OCI-LY3 (cell line): ENCODE measurements around the gene MIB2.

Experiments
- H2AFZ ChIP-seq: fragments of 200-600, 300-600 bp; shearing (Covaris generic); 2 replicates; pipeline ENCODE4 v1.6.0; 2014; ENCODE audit warnings: antibody characterized with exemption, low read depth, low read length
- H3K27ac ChIP-seq: fragments of 200-600, 300-600 bp; sonication (generic); 2 replicates; pipeline ENCODE4 v1.5.1; 2014; ENCODE audit warnings: mild to moderate bottlenecking, low read length, moderate library complexity, mixed read lengths
- H3K27me3 ChIP-seq: fragments of 200-600, 300-600 bp; sonication (generic); 2 replicates; pipeline ENCODE4 v1.6.1; 2014; ENCODE audit warnings: low read depth, low read length, mixed read lengths
- H3K36me3 ChIP-seq: fragments of 200-600, 300-600 bp; sonication (generic); replicated peaks from 2 replicates; pipeline ENCODE3; 2014; ENCODE audit warnings: low read depth, low read length, mixed read lengths
- H3K4me1 ChIP-seq: fragments of 300-600, 200-600 bp; sonication (generic); 2 replicates; pipeline ENCODE4 v1.6.1; 2014; ENCODE audit warnings: low read length, mixed read lengths
- H3K4me2 ChIP-seq: fragments of 200-600, 300-600 bp; sonication (generic); 2 replicates; pipeline ENCODE4 v1.6.1; 2014; ENCODE audit warnings: low read length, mixed read lengths
- H3K4me3 ChIP-seq: fragments of 300-600, 200-600 bp; sonication (generic); 2 replicates; pipeline ENCODE4 v1.5.1; 2014; ENCODE audit warnings: antibody characterized with exemption, mild to moderate bottlenecking, low read length, moderate library complexity
- H3K79me2 ChIP-seq: fragments of 300-600, 200-600 bp; shearing (Covaris generic); 2 replicates; pipeline ENCODE4 v1.6.1; 2014; ENCODE audit warnings: mild to moderate bottlenecking, low read length, mixed read lengths
- H3K9ac ChIP-seq: fragments of 300-600, 200-600 bp; shearing (Covaris generic); 2 replicates; pipeline ENCODE4 v1.6.0; 2014; ENCODE audit warnings: mild to moderate bottlenecking, low read length, moderate library complexity
- H3K9me3 ChIP-seq: fragments of 200-600, 300-600 bp; shearing (Covaris generic); 2 replicates; pipeline ENCODE4 v1.6.1; 2014; ENCODE audit warnings: low read length, mixed read lengths; ENCODE audit not compliant: insufficient read depth
- H4K20me1 ChIP-seq: fragments of 200-600, 300-600 bp; sonication (generic); 2 replicates; pipeline ENCODE4 v1.6.1; 2016; ENCODE audit warnings: low read length, mixed read lengths; ENCODE audit not compliant: insufficient read depth
- EZH2phosphoT487 ChIP-seq: fragments of 200-600 bp; shearing (Covaris generic); IDR thresholded peaks from 2 replicates; pipeline ENCODE4 v1.6.1; 2018; ENCODE audit warnings: antibody characterized with exemption, mixed run types, low read depth
- TF ChIP-seq, protein P1 (sequence below): fragments of 200-600, 300-600 bp; sonication (generic); IDR thresholded peaks from 2 replicates; pipeline ENCODE4 v1.5.1; 2014; ENCODE audit warnings: antibody characterized with exemption, low read length, low read depth

The MIB2 gene

DNA sequence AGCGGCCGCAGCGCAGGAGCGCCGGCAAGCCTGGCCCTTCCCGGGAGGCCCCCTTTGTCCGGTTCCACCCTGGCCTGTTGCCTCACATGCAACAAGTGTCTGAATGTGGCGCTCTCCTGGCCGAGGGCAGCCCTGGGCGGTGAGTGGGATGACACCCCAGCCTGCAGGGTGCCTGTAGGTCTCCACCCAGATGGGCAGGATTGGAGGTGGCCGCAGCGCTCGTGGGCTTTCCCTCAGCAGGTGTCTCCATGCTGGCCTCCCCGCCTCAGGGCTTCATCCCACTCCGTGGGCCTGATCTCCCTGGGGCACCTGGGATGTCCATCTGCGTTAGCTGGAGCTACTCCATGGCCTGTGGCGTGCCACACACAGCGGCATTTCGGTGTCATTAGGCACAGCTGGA, 1.5 kb downstream of the MIB2 start:
- peak overlapping the region; percentile 96; the same call in 1 of the 2 replicates for H3K4me3 ChIP-seq
- H3K79me2 ChIP-seq = peaks cover 12% of the 10 kb centered on the region; the same call in 1 of the 2 replicates
- no peaks in the 10 kb centered on the region for H3K36me3 ChIP-seq
- no peak overlapping the region for H2AFZ ChIP-seq
- H3K27me3 ChIP-seq = no peaks in the 10 kb centered on the region
- no peak overlapping the region for H3K27ac ChIP-seq
- peak overlapping the region; percentile 85 for H3K4me2 ChIP-seq
- H3K9ac ChIP-seq = no peak overlapping the region
- H4K20me1 ChIP-seq = no peaks in the 10 kb centered on the region
- peaks cover 14% of the 10 kb centered on the region for H3K4me1 ChIP-seq
- TF ChIP-seq EZH2phosphoT487 = no peak
- no peaks in the 10 kb centered on the region for H3K9me3 ChIP-seq

DNA sequence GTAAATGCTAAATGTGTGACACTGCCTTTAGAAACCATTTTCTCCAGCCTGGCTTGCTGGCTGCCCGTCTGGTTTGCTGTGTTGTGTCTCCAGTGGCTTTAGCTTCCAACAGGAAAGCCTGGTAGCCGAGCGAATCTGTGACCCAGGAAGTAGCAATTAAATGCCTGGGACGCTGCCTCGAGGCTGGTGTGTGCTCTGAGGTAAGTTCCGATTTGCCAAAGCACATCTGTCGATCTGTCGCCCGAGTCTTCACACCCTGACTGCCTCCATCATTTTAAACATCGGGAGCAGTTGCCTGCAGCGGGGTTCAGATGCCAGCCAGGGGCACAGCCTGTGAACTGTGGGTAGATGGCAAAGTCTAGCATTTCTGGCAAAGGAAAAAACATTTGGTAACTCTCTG, 2.2 kb downstream of the MIB2 start:
- Histone ChIP-seq H3K4me3 (no peak overlapping the region), H3K27ac (no peak overlapping the region), H2AFZ (no peak overlapping the region), H3K4me1 (peaks cover 14% of the 10 kb centered on the region), H3K36me3 (no peaks in the 10 kb centered on the region), H3K9me3 (no peaks in the 10 kb centered on the region), H3K9ac (no peak overlapping the region), H3K27me3 (no peaks in the 10 kb centered on the region), H4K20me1 (no peaks in the 10 kb centered on the region), H3K79me2 (peaks cover 12% of the 10 kb centered on the region; the same call in 1 of the 2 replicates), H3K4me2 (no peak overlapping the region)
- TF ChIP-seq, protein P1, sequence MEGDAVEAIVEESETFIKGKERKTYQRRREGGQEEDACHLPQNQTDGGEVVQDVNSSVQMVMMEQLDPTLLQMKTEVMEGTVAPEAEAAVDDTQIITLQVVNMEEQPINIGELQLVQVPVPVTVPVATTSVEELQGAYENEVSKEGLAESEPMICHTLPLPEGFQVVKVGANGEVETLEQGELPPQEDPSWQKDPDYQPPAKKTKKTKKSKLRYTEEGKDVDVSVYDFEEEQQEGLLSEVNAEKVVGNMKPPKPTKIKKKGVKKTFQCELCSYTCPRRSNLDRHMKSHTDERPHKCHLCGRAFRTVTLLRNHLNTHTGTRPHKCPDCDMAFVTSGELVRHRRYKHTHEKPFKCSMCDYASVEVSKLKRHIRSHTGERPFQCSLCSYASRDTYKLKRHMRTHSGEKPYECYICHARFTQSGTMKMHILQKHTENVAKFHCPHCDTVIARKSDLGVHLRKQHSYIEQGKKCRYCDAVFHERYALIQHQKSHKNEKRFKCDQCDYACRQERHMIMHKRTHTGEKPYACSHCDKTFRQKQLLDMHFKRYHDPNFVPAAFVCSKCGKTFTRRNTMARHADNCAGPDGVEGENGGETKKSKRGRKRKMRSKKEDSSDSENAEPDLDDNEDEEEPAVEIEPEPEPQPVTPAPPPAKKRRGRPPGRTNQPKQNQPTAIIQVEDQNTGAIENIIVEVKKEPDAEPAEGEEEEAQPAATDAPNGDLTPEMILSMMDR = no peak
- TF ChIP-seq EZH2phosphoT487 = no peak

DNA sequence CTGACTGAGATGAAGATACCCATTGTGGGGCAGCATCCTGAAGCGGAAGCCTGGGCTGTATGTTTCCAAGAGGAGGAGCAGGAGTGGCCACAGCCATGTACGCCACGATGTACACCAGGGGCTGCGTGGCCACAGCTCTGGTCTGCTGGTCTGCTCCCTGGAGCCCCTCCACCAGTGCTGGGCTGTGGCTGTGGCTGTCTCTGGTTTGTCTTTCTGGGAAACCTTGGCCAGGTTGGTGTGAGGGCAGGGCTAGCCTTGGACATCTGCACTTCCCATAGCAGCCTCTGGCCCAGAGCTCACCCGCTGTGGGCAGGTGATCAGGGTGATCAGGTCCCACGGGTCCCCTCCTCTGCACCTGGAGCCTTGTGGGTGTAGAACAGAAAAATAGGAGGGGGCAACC, 2.6 kb downstream of the MIB2 start:
- Histone ChIP-seq H3K27ac (no peak overlapping the region), H3K79me2 (peaks cover 12% of the 10 kb centered on the region; the same call in 1 of the 2 replicates), H2AFZ (no peak overlapping the region), H3K4me1 (peaks cover 14% of the 10 kb centered on the region), H3K27me3 (no peaks in the 10 kb centered on the region), H3K9ac (no peak overlapping the region), H3K4me3 (no peak overlapping the region), H3K9me3 (no peaks in the 10 kb centered on the region), H4K20me1 (no peaks in the 10 kb centered on the region), H3K4me2 (no peak overlapping the region), H3K36me3 (no peaks in the 10 kb centered on the region)
- TF ChIP-seq, protein P1 = no peak

GRCh38 chr1:1618396-1619068, 3.2 kb downstream of the MIB2 start:
- H3K79me2 ChIP-seq = peaks cover 12% of the 10 kb centered on the region; the same call in 1 of the 2 replicates
- no peaks in the 10 kb centered on the region for H3K9me3 ChIP-seq
- H2AFZ ChIP-seq = no peak overlapping the region
- TF ChIP-seq EZH2phosphoT487 = no peak
- TF ChIP-seq, protein P1 = no peak
- H3K36me3 ChIP-seq = no peaks in the 10 kb centered on the region
- H4K20me1 ChIP-seq = no peaks in the 10 kb centered on the region
- H3K27me3 ChIP-seq = no peaks in the 10 kb centered on the region
- peaks cover 14% of the 10 kb centered on the region for H3K4me1 ChIP-seq
- H3K27ac ChIP-seq = no peak overlapping the region
- no peak overlapping the region for H3K9ac ChIP-seq
- no peak overlapping the region for H3K4me3 ChIP-seq
- no peak overlapping the region for H3K4me2 ChIP-seq
